AG04449 (cell line): ENCODE data around the gene TNFSF4.
"Not testable (repeated sequence)": the region's sequence is repeated elsewhere in the genome, so short reads cannot be mapped to it uniquely, and the experiment has no call there.

Source experiments
- CTCF ChIA-PET: fragments of 350-600 bp; formaldehyde crosslinking; extraction: SDS; loops from one replicate; lab custom pipeline; 2021; ENCODE audit warnings: antibody characterized with exemption; lab: Yijun Ruan, JAX
- POLR2A ChIA-PET: fragments of 400-600, 350-600 bp; formaldehyde crosslinking; extraction: SDS; loops from one replicate; lab custom pipeline; 2020; ENCODE audit warnings: antibody characterized with exemption, inconsistent platforms; lab: Yijun Ruan, JAX
- DNase-seq: peaks from one replicate; pipeline ENCODE4 v3.0.0-alpha.2; 2010; ENCODE audit warnings: low read depth, low spot score
- H3K4me3 ChIP-seq: 2 replicates; pipeline ENCODE4 v1.5.1; 2011; ENCODE audit warnings: low read depth, mild to moderate bottlenecking, control low read depth, low read length
- TF ChIP-seq, protein P1 (sequence below): IDR thresholded peaks from one replicate; pipeline ENCODE4 v1.5.1; 2011; ENCODE audit warnings: mild to moderate bottlenecking, moderate library complexity, low read length, control low read depth, inconsistent platforms; ENCODE audit not compliant: insufficient read depth; ENCODE audit errors: missing control alignments

Gene TNFSF4

GRCh38 chr1:173163222-173163621 is 43.9 kb downstream of the TNFSF4 start:
- ChIA-PET CTCF (interaction anchor here (1.9 kb wide), 1 partner anchor 419 kb away, joined by 7 read pairs; no protein-coding TSS in a partner anchor), POLR2A (no interaction called here)
- TF ChIP-seq, protein P1, sequence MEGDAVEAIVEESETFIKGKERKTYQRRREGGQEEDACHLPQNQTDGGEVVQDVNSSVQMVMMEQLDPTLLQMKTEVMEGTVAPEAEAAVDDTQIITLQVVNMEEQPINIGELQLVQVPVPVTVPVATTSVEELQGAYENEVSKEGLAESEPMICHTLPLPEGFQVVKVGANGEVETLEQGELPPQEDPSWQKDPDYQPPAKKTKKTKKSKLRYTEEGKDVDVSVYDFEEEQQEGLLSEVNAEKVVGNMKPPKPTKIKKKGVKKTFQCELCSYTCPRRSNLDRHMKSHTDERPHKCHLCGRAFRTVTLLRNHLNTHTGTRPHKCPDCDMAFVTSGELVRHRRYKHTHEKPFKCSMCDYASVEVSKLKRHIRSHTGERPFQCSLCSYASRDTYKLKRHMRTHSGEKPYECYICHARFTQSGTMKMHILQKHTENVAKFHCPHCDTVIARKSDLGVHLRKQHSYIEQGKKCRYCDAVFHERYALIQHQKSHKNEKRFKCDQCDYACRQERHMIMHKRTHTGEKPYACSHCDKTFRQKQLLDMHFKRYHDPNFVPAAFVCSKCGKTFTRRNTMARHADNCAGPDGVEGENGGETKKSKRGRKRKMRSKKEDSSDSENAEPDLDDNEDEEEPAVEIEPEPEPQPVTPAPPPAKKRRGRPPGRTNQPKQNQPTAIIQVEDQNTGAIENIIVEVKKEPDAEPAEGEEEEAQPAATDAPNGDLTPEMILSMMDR: no peak
- no peak overlapping the region for H3K4me3 ChIP-seq
- no peak for DNase-seq

DNA sequence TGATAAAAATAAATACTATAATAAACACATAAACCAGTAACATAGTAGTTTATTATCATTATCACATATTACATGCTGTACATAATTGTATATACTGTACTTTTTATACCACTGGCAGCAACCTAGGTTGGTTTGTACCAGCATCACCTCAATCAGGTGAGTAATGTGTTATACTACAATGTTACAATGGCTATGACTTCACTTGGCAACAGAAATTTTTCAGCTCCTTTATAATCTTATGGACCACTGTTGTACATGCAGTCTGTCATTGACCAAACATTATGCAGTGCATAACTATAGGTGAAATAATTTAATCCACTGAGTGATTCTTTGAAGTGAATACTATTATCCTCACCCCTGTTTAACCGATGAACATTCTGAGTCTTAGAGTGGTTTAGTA is 44.5 kb downstream of the TNFSF4 start:
- ChIA-PET CTCF (interaction anchor here (1.1 to 1.9 kb wide), 3 partner anchors 13 to 418 kb away, joined by 3 to 7 read pairs (median 6); no protein-coding TSS in a partner anchor), POLR2A (no interaction called here)
- H3K4me3 ChIP-seq: no peak overlapping the region
- TF ChIP-seq, protein P1: no peak
- no peak for DNase-seq

DNA sequence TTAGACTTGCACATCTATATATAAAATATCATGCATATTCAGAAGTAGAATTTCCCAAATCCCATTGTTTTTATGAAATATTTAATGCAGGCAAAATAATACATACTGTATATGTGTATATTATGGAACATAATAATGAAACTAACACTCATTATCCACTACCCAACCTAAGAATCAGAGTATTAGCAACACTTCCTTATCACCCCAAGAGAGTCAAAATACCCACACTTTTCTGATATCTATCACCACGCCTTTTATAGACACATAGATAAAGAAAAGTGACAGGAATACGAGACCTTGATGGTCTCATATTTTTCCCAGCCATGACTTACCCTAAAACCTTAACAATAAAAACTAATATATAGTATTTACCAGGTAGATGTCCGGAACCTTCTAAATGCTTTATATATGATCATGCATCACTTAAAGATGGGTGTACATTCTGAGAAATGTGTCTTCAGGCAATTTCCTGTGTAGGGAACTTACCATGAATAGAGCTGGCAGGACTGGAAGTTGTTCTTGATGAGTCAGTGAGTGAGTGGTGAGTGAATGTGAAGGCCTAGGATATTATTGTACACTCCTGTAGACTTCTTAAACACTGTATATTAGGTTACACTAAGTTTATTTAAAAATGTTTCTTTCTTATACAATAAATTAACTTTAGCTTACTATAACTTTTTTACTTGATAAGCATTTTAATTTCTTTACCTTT is 45.5 kb downstream of the TNFSF4 start:
- peak; percentile 40 for DNase-seq
- TF ChIP-seq, protein P1: no peak
- CTCF ChIA-PET: interaction anchor here (1.1 to 1.9 kb wide), 4 partner anchors 9 to 417 kb away, joined by 3 to 7 read pairs (median 4); no protein-coding TSS in a partner anchor
- no peak overlapping the region for H3K4me3 ChIP-seq
- POLR2A ChIA-PET: no interaction called here

GRCh38 chr1:173153964-173154363 is 53.2 kb downstream of the TNFSF4 start:
- CTCF ChIA-PET, POLR2A ChIA-PET, H3K4me3 ChIP-seq: not testable (repeated sequence)

DNA sequence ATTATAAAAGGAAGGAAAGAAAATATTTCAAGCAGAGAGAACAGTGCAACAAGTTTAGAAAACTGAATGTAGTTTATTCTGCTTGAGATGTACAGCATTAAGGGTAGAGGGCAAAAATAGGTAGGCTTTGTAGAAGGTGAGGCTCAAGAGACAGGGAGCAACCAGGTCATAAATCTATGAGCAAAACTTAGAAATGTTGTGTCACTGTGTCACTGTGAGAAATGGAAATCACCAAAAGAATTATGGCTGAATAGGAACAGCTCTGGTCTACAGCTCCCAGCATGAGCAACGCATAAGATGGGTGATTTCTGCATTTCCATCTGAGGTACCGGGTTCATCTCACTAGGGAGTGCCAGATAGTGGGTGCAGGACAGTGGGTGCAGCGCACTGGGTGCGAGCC is 53.6 kb downstream of the TNFSF4 start:
- POLR2A ChIA-PET: no interaction called here
- CTCF ChIA-PET: no interaction called here
- TF ChIP-seq, protein P1: no peak

More at GRCh38 chr1:173153964-173154363, 53.2 kb downstream of the TNFSF4 start:
- DNase-seq: not testable (repeated sequence)

GRCh38 chr1:173152598-173152997 is 54.5 kb downstream of the TNFSF4 start:
- CTCF ChIA-PET: no interaction called here
- POLR2A ChIA-PET: no interaction called here
- DNase-seq: no peak
- H3K4me3 ChIP-seq: no peak overlapping the region
- TF ChIP-seq, protein P1: no peak

More for the DNA sequence above, 53.6 kb downstream of the TNFSF4 start:
- DNase-seq: no peak
- H3K4me3 ChIP-seq: no peak overlapping the region
